ENCODE data around the gene SKIC8. TPM values are rescaled to one million over a fixed set of nuclear protein-coding genes. Genes with fewer than 3 reads are reported as not detected.

The SKIC8 gene
- total RNA-seq, 1 donor from 2014 or later: 43.9 TPM

- Mint-ChIP-seq H3K36me3 (ENCODE audit: unreplicated experiment) (no peaks in the 10 kb centered on the region), H3K27ac (ENCODE audit: unreplicated experiment) (peak overlapping the region; percentile 79), H3K4me3 (ENCODE audit: unreplicated experiment) (no peak overlapping the region), H3K4me1 (ENCODE audit: low read depth, unreplicated experiment) (peaks cover 31% of the 10 kb centered on the region), H3K27me3 (ENCODE audit: unreplicated experiment) (peaks cover 6% of the 10 kb centered on the region), H3K9me3 (ENCODE audit: unreplicated experiment) (peaks cover 4% of the 10 kb centered on the region)
- TF ChIP-seq CTCF (IDR thresholded peaks at IDR 0.05; ENCODE audit: partially characterized antibody, unreplicated experiment): no peak
- no peak for DNase-seq
Measured at GRCh38 chr15:78321786-78322185, 22.4 kb upstream of the SKIC8 start.

DNA sequence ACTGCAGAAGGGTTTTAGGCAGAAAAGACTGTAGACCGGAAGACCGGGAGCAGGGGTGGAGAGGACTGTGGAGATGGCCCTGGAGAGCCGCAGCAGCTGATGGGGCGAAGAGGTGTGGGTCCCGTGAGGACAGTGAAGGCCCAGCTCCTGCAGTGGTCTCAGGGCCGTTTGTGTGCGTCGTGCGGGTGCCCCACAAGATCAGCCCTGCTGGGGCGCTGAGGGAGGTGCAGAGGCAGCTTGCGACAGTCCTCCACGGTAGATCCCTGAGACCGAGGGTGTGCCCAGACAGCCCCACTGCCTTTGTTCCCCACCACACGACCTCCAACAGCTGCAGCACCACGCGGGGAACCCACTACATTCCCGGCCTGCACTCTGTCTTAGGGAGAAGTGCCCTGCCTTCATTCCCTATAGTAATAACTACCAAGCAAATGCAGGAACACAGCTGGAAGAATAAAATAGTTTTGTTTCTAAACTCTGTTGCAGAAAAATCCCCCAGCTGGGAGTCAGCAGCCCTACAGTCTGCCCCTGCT lies 21.7 kb upstream of the SKIC8 start:
- no peak for DNase-seq
- H3K36me3 Mint-ChIP-seq (ENCODE audit: unreplicated experiment): no peaks in the 10 kb centered on the region
- H3K9me3 Mint-ChIP-seq (ENCODE audit: unreplicated experiment): peaks cover 4% of the 10 kb centered on the region
- H3K27me3 Mint-ChIP-seq (ENCODE audit: unreplicated experiment): peaks cover 6% of the 10 kb centered on the region
- H3K27ac Mint-ChIP-seq (ENCODE audit: unreplicated experiment): no peak overlapping the region
- H3K4me1 Mint-ChIP-seq (ENCODE audit: low read depth, unreplicated experiment): peaks cover 38% of the 10 kb centered on the region
- no peak for TF ChIP-seq CTCF (IDR thresholded peaks at IDR 0.05; ENCODE audit: partially characterized antibody, unreplicated experiment)
- no peak overlapping the region for H3K4me3 Mint-ChIP-seq (ENCODE audit: unreplicated experiment)

DNA sequence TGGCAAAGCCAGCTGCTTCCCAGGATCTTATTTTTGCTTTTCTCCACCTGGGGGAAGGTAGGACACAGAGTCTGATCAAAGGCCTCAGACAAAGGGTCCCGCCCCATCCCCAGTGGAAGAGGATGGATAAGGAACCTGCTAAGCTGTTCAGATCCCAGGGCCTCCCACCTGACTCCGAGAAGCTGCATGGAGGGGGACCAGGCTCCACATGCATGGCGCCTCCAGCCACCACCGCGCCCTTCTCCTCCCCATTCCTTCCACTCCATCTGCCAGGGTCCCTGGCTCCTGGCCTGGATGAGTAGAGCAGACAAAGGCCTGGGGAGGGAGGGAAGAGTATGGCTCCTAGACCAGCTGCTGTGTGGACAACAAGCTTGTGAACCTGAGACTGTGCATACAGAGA lies 20.8 kb upstream of the SKIC8 start:
- H3K9me3 Mint-ChIP-seq (ENCODE audit: unreplicated experiment): peaks cover 4% of the 10 kb centered on the region
- H3K4me3 Mint-ChIP-seq (ENCODE audit: unreplicated experiment): no peak overlapping the region
- no peak for DNase-seq
- H3K27ac Mint-ChIP-seq (ENCODE audit: unreplicated experiment): no peak overlapping the region
- peaks cover 41% of the 10 kb centered on the region for H3K4me1 Mint-ChIP-seq (ENCODE audit: low read depth, unreplicated experiment)
- TF ChIP-seq CTCF (IDR thresholded peaks at IDR 0.05; ENCODE audit: partially characterized antibody, unreplicated experiment): no peak
- H3K27me3 Mint-ChIP-seq (ENCODE audit: unreplicated experiment): peaks cover 6% of the 10 kb centered on the region
- H3K36me3 Mint-ChIP-seq (ENCODE audit: unreplicated experiment): no peaks in the 10 kb centered on the region

GRCh38 chr15:78319588-78319987 lies 20.2 kb upstream of the SKIC8 start:
- no peak for DNase-seq
- TF ChIP-seq CTCF (IDR thresholded peaks at IDR 0.05; ENCODE audit: partially characterized antibody, unreplicated experiment): no peak
- H3K27ac Mint-ChIP-seq (ENCODE audit: unreplicated experiment): peak overlapping the region; percentile 33

DNA sequence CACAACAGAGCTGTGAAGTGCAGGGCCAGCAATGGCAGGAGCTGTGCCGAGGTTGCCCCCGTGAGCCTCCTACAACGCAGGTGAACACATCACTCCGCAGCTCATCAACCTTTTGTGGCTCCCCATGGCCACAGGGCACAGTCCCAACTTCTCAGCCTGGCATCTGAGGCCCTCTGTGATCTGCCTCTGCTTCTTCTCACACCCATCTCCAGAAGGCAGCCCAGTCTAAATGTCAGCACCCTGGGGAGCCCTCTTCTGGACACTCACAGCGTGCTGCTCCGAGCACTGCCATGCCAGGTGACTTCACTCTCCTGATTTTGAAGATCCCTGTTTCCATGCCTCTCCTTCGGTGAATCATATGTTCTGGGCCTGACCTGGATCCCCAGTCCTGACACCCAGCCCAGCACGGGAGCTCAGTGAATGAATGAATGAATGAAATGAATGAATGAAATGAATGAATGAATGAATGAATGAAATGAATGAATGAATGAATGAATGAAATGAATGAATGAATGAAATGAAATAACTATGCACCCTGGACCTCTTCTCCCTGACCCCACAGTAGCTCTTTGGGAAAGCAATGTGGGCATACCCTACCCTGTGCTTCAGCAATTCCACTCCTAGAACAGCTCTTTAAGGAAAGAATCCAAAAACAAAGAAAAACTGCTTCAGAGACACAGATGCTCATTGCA lies 17.9 kb upstream of the SKIC8 start:
- peak overlapping the region; percentile 22 for H3K4me3 Mint-ChIP-seq (ENCODE audit: unreplicated experiment)
- peaks cover 29% of the 10 kb centered on the region for H3K4me1 Mint-ChIP-seq (ENCODE audit: low read depth, unreplicated experiment)
- H3K9me3 Mint-ChIP-seq (ENCODE audit: unreplicated experiment): peaks cover 6% of the 10 kb centered on the region
- H3K27ac Mint-ChIP-seq (ENCODE audit: unreplicated experiment): peak overlapping the region; percentile 99
- H3K36me3 Mint-ChIP-seq (ENCODE audit: unreplicated experiment): no peaks in the 10 kb centered on the region
- DNase-seq: no peak
- no peak for TF ChIP-seq CTCF (IDR thresholded peaks at IDR 0.05; ENCODE audit: partially characterized antibody, unreplicated experiment)
- H3K27me3 Mint-ChIP-seq (ENCODE audit: unreplicated experiment): peaks cover 7% of the 10 kb centered on the region

More at GRCh38 chr15:78319588-78319987, 20.2 kb upstream of the SKIC8 start:
- no peak overlapping the region for H3K4me3 Mint-ChIP-seq (ENCODE audit: unreplicated experiment)
- peaks cover 41% of the 10 kb centered on the region for H3K4me1 Mint-ChIP-seq (ENCODE audit: low read depth, unreplicated experiment)
- peaks cover 6% of the 10 kb centered on the region for H3K27me3 Mint-ChIP-seq (ENCODE audit: unreplicated experiment)
- H3K9me3 Mint-ChIP-seq (ENCODE audit: unreplicated experiment): peaks cover 4% of the 10 kb centered on the region
- no peaks in the 10 kb centered on the region for H3K36me3 Mint-ChIP-seq (ENCODE audit: unreplicated experiment)
